NOMO-1 treated with DMSO at 0.1 percent for 48 hours (cell line): Measurements from ENCODE around the gene TCF3.

Source experiments
- DNase-seq: peaks from one replicate; lab custom pipeline; 2025; ENCODE audit not compliant: unreplicated experiment; lab: John Stamatoyannopoulos, UW

The TCF3 gene

GRCh38 chr19:1632462-1633268, 19.8 kb downstream of the TCF3 start:
- no peak for DNase-seq

- no peak for DNase-seq
Measured at GRCh38 chr19:1631557-1632100, 20.8 kb downstream of the TCF3 start.

- no peak for DNase-seq
Measured at GRCh38 chr19:1630811-1631210, 21.6 kb downstream of the TCF3 start.

DNA sequence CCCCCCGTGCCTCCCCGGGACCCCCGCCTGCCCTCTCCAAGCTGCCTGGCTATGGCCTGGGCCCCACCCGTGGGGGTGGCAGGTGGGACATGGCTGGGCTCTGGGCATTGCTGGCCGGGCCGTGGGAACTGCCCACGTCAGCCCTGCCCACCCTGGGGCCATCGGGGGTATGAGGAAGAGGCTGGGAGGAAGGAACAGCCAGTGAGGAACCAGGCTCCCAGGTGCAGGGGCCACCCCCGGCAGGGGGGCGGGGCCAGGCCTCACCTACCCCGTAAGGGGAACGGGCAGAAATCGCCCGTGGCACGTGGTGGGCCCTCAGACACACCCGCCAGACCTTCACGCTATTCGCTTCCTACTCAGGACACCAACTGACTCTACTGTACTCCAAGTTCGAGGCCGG, 22.4 kb downstream of the TCF3 start:
- no peak for DNase-seq

GRCh38 chr19:1629256-1629808, 23.1 kb downstream of the TCF3 start:
- no peak for DNase-seq

DNA sequence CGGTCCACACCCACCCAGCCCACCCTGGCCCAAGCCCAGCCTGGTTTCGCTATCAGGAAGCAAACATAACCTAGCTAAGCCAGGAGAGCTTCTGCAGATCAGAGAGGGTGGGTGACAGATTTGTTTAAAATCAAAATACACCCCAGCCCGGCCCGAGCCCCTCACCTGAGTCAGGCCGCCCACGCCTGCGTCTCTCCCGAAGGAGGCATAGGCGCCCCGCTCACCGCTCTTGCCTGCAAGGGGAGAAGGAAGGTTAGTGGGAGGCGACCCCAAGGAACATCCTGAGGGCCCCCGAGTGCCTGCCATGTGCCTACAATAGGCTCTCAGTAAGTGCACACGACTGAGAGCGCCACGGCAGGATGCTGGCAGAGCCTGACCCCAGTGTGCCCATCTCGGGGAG, 25.2 kb downstream of the TCF3 start:
- DNase-seq, result no peak

DNA sequence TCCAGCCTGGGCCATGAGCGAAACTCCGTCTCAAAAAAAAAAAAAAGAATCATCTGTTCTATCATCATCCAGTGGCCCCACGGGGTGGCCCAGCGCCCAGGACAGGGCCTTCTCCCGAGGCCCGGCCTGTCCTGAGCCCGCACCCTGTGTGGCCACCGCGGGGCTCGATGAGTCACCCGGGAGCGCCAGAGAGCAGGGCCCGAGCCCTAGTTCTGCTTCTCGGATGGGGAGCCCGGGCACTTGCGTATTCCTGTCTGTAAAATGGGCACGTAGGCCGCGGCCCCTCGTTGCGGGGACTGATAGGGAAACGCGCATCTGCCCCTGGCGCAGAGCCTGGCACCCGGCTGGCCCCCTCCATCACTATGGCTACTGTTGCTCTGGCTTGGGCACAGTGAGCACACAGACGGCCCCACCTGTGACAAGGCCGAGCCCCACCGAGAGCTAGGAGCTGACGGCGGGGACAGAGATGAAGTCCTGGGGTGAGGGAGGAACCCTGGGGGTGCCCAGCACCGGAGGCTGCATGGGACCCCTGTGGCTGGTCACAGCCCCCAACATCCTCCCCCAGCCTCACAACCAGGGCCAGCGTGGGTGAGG, 25.9 kb downstream of the TCF3 start:
- no peak for DNase-seq

- DNase-seq, result no peak
Measured at GRCh38 chr19:1624458-1624857, 28.0 kb downstream of the TCF3 start.

- no peak for DNase-seq
Measured at GRCh38 chr19:1622541-1622940, 29.9 kb downstream of the TCF3 start.

DNA sequence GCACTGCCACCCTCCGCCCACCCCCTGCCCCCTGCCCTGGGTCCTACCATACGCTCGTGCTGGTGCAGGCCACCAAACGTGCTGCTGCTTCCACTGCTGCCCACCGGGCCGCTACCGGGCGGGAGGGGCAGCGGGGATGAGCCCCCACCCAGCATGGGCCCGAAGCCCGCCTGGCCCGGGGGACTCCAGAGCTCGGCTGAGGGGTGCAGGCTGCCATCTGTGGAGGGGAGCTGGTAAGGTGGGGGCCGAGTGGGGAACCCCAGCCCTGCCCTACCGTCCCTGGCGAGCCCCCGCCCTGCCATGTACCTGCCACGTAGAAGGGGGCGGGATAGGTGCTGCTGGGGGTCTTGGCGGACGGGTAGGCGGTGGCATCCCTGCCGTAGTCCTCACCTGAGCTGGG, 30.4 kb downstream of the TCF3 start:
- no peak for DNase-seq

- no peak for DNase-seq
Measured at GRCh38 chr19:1621574-1621973, 30.8 kb downstream of the TCF3 start.

DNA sequence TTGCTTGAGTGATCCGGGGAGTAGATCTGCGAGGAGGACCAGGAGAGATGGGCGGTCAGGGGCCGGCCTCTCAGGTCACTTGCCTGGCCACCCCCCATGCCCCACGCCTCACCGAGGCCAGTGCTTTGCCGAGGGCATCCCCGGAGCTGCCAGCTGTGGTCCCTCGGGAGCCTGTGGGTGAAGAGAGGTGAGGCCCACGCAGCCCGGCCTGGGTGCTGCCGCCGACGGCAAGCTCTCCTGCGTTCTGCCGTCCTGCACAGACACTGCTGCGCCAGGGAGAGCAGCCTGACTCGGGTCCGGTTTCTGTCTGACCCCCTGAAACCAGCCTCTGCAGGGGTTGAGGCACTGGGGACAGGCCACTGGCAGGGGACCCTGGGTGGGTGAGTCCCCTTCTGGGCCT, 31.4 kb downstream of the TCF3 start:
- DNase-seq, result no peak

GRCh38 chr19:1620502-1620901, 31.9 kb downstream of the TCF3 start:
- no peak for DNase-seq

- no peak for DNase-seq
Measured at GRCh38 chr19:1619703-1620102, 32.7 kb downstream of the TCF3 start.

GRCh38 chr19:1619094-1619439, 33.3 kb downstream of the TCF3 start:
- no peak for DNase-seq

- DNase-seq, result no peak
Measured at GRCh38 chr19:1618157-1619093, 34.0 kb downstream of the TCF3 start.

DNA sequence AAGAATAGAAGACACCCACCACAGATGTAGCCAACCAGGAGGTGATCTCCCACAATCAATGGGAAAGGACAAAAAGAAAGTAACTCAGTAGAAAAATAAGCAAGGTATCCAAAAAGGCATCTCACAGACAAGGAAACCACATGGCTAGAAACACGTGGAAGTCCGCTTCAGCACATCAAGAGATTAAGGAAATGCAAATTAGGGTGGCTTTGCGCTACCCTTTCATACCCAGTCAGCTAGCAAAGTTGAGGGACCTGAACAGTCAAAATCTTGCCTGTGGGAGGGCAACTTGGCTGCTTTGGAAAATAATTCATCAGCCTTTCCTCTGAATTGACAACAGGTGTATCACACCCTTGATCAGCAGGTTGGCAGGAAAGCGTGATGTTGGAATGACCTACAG, 35.5 kb downstream of the TCF3 start:
- DNase-seq, result no peak

DNA sequence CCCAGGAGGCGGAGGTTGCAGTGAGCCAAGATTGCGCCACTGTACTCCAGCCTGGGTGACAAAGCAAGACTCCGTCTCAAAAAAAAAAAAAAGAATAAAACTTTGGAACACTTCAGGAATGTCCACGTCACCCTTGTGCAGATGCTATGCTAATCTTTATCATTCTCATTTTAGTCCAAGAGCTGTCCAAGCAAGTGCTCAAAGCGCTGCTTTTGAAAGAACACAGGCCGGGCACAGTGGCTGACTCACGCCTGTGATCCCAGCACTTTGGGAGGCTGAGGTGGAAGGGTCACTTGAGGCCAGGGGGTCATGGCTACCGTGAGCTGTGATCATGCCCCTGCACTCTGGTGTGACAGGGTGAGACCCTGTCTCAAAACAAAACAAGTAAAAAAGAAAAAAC, 36.0 kb downstream of the TCF3 start:
- DNase-seq, result no peak

GRCh38 chr19:1615156-1615765, 37.2 kb downstream of the TCF3 start:
- DNase-seq, result no peak

DNA sequence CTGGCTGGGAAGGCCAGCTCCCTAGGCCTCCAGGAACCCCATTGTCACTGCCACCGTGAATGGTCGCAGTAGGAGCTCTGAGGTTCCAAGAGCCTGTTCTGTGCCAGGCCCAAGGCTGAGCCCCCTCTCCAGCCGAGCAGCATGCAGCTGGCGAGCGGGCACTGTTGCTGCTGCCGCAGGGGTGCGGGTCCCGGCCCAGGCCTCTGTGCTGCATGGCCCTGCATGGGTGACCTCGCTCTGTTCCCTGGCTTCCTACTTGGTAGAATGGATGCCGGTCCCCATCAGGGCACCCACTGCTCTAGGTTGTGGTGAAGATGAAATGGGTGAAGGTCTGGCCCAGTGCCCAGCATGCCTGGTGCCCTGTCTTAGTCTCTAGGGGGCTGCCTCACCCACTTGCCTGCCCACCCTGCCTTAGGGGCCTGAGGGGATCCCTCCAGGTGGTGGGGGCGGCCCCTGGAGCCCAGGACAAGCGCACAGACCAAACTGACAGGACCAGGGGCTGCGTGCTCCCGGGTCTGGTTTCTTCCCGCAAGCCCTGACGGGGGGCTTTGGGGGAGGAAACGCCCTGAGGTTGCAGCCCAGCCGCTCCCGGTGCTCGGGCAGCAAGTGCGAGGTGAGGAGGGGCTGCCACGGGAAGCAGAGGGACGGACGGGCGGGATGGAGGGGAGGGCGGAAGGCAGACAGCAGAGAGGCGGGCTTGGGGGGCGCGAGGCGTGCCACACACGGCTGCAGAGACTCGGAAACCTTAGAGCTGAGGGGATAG, 38.4 kb downstream of the TCF3 start:
- no peak for DNase-seq
